ENCODE measurements around the gene AGAP1. TPM values are rescaled to one million over a fixed set of nuclear protein-coding genes. Genes with fewer than 3 reads are reported as not detected.

Gene AGAP1
- 1.7 TPM for total RNA-seq
- 3.0 TPM for polyA plus RNA-seq
- long read RNA-seq, donor 1, result 0 reads
- long read RNA-seq, donor 2, result 0 reads
- long read RNA-seq, donor 3, result 0 reads
- long read RNA-seq, donor 4, result 0 reads
- long read RNA-seq, donor 5, result 0 reads
- long read RNA-seq, donor 6, result 0 reads
- long read RNA-seq, donor 7, result 0 reads
- long read RNA-seq, donor 8, result 0 reads
- long read RNA-seq, donor 9, full-length matches to known transcripts, result 1 of 1 reads
- long read RNA-seq, donor 9, partial matches to known transcripts, result 0 of 1 reads
- long read RNA-seq, donor 9, other reads (novel, unspliced or antisense), result 0 of 1 reads
- long read RNA-seq, donor 10, result 0 reads

GRCh38 chr2:235493775-235494715 lies at the start of gene AGAP1:
Gene AGAP1 (plus strand): TSS chr2:235494043.
- no peak within 1 kb of the TSS for H3K27ac ChIP-seq (ENCODE audit: low read depth in 1 of 2, low read length in 1 of 2)
- H3K9me3 ChIP-seq (ENCODE audit: control insufficient read depth in 2 of 2, insufficient read depth in 1 of 2, low read length in 1 of 2), result no peaks in the 10 kb centered on the region
- 1% methylated on average over 156 of the region's 156 CpGs for WGBS
- peaks cover 50 to 59% of the 10 kb centered on the region in 2 donors for H3K27me3 ChIP-seq (ENCODE audit: control insufficient read depth in 2 of 2, insufficient read depth in 1 of 2, low read length in 1 of 2)
- H3K4me3 ChIP-seq (ENCODE audit: low read length in 2 of 2), result peak within 1 kb of the TSS in 1 of 2 donors; percentile 43
- peak in 2 of 9 donors; percentile 10 to 11 for DNase-seq (ENCODE audit: low read depth in 6 of 9, low spot score in 9 of 9)
- H3K4me1 ChIP-seq (ENCODE audit: control insufficient read depth in 2 of 2, insufficient read depth in 2 of 2, low read length in 2 of 2), result peaks cover 0 to 2% of the 10 kb centered on the region in 2 donors
- H3K36me3 ChIP-seq (ENCODE audit: control insufficient read depth in 2 of 2, insufficient read depth in 2 of 2, low read length in 1 of 2), result no peaks in the 10 kb centered on the region

GRCh38 chr2:235444101-235444597 lies 49.7 kb upstream of the AGAP1 start:
- no peaks in the 10 kb centered on the region for H3K27me3 ChIP-seq (ENCODE audit: control insufficient read depth in 2 of 2, insufficient read depth in 1 of 2, low read length in 1 of 2)
- WGBS, result 84% methylated on average over 7 of the region's 7 CpGs
- no peak for DNase-seq (ENCODE audit: low read depth in 6 of 9, low spot score in 9 of 9)
- no peak overlapping the region for H3K4me3 ChIP-seq (ENCODE audit: low read length in 2 of 2)
- H3K36me3 ChIP-seq (ENCODE audit: control insufficient read depth in 2 of 2, insufficient read depth in 2 of 2, low read length in 1 of 2), result no peaks in the 10 kb centered on the region
- H3K4me1 ChIP-seq (ENCODE audit: control insufficient read depth in 2 of 2, insufficient read depth in 2 of 2, low read length in 2 of 2), result no peaks in the 10 kb centered on the region
- H3K27ac ChIP-seq (ENCODE audit: low read depth in 1 of 2, low read length in 1 of 2), result no peak overlapping the region
- H3K9me3 ChIP-seq (ENCODE audit: control insufficient read depth in 2 of 2, insufficient read depth in 1 of 2, low read length in 1 of 2), result no peaks in the 10 kb centered on the region

GRCh38 chr2:235445116-235445515 lies 48.7 kb upstream of the AGAP1 start:
- H3K4me1 ChIP-seq (ENCODE audit: control insufficient read depth in 2 of 2, insufficient read depth in 2 of 2, low read length in 2 of 2), result no peaks in the 10 kb centered on the region
- no peak overlapping the region for H3K4me3 ChIP-seq (ENCODE audit: low read length in 2 of 2)
- no peaks in the 10 kb centered on the region for H3K9me3 ChIP-seq (ENCODE audit: control insufficient read depth in 2 of 2, insufficient read depth in 1 of 2, low read length in 1 of 2)
- H3K27ac ChIP-seq (ENCODE audit: low read depth in 1 of 2, low read length in 1 of 2), result no peak overlapping the region
- 71% methylated on average over 6 of the region's 6 CpGs for WGBS
- H3K36me3 ChIP-seq (ENCODE audit: control insufficient read depth in 2 of 2, insufficient read depth in 2 of 2, low read length in 1 of 2), result no peaks in the 10 kb centered on the region
- H3K27me3 ChIP-seq (ENCODE audit: control insufficient read depth in 2 of 2, insufficient read depth in 1 of 2, low read length in 1 of 2), result no peaks in the 10 kb centered on the region
- DNase-seq (ENCODE audit: low read depth in 6 of 9, low spot score in 9 of 9), result no peak

- DNase-seq (ENCODE audit: low read depth in 6 of 9, low spot score in 9 of 9), result no peak
- Histone ChIP-seq H3K9me3 (ENCODE audit: control insufficient read depth in 2 of 2, insufficient read depth in 1 of 2, low read length in 1 of 2) (no peaks in the 10 kb centered on the region), H3K4me3 (ENCODE audit: low read length in 2 of 2) (no peak overlapping the region), H3K27me3 (ENCODE audit: control insufficient read depth in 2 of 2, insufficient read depth in 1 of 2, low read length in 1 of 2) (no peaks in the 10 kb centered on the region), H3K27ac (ENCODE audit: low read depth in 1 of 2, low read length in 1 of 2) (no peak overlapping the region), H3K4me1 (ENCODE audit: control insufficient read depth in 2 of 2, insufficient read depth in 2 of 2, low read length in 2 of 2) (no peaks in the 10 kb centered on the region), H3K36me3 (ENCODE audit: control insufficient read depth in 2 of 2, insufficient read depth in 2 of 2, low read length in 1 of 2) (no peaks in the 10 kb centered on the region)
- 93% methylated on average over 5 of the region's 5 CpGs for WGBS
Measured at GRCh38 chr2:235446082-235446481, 47.8 kb upstream of the AGAP1 start.

GRCh38 chr2:235447210-235447609 lies 46.6 kb upstream of the AGAP1 start:
- Histone ChIP-seq H3K9me3 (ENCODE audit: control insufficient read depth in 2 of 2, insufficient read depth in 1 of 2, low read length in 1 of 2) (no peaks in the 10 kb centered on the region), H3K27me3 (ENCODE audit: control insufficient read depth in 2 of 2, insufficient read depth in 1 of 2, low read length in 1 of 2) (no peaks in the 10 kb centered on the region), H3K4me1 (ENCODE audit: control insufficient read depth in 2 of 2, insufficient read depth in 2 of 2, low read length in 2 of 2) (no peaks in the 10 kb centered on the region), H3K36me3 (ENCODE audit: control insufficient read depth in 2 of 2, insufficient read depth in 2 of 2, low read length in 1 of 2) (no peaks in the 10 kb centered on the region), H3K27ac (ENCODE audit: low read depth in 1 of 2, low read length in 1 of 2) (no peak overlapping the region), H3K4me3 (ENCODE audit: low read length in 2 of 2) (no peak overlapping the region)
- WGBS, result 91% methylated on average over 3 of the region's 3 CpGs
- no peak for DNase-seq (ENCODE audit: low read depth in 6 of 9, low spot score in 9 of 9)

- Histone ChIP-seq H3K9me3 (ENCODE audit: control insufficient read depth in 2 of 2, insufficient read depth in 1 of 2, low read length in 1 of 2) (peaks cover 0 to 2% of the 10 kb centered on the region in 2 donors), H3K27me3 (ENCODE audit: control insufficient read depth in 2 of 2, insufficient read depth in 1 of 2, low read length in 1 of 2) (no peaks in the 10 kb centered on the region), H3K4me3 (ENCODE audit: low read length in 2 of 2) (no peak overlapping the region), H3K27ac (ENCODE audit: low read depth in 1 of 2, low read length in 1 of 2) (no peak overlapping the region), H3K4me1 (ENCODE audit: control insufficient read depth in 2 of 2, insufficient read depth in 2 of 2, low read length in 2 of 2) (no peaks in the 10 kb centered on the region), H3K36me3 (ENCODE audit: control insufficient read depth in 2 of 2, insufficient read depth in 2 of 2, low read length in 1 of 2) (no peaks in the 10 kb centered on the region)
- WGBS, result 95% methylated on average over 9 of the region's 9 CpGs
- DNase-seq (ENCODE audit: low read depth in 6 of 9, low spot score in 9 of 9), result no peak
Measured at GRCh38 chr2:235449568-235449967, 44.3 kb upstream of the AGAP1 start.

- Histone ChIP-seq H3K36me3 (ENCODE audit: control insufficient read depth in 2 of 2, insufficient read depth in 2 of 2, low read length in 1 of 2) (no peaks in the 10 kb centered on the region), H3K9me3 (ENCODE audit: control insufficient read depth in 2 of 2, insufficient read depth in 1 of 2, low read length in 1 of 2) (peaks cover 0 to 2% of the 10 kb centered on the region in 2 donors), H3K27ac (ENCODE audit: low read depth in 1 of 2, low read length in 1 of 2) (no peak overlapping the region), H3K4me3 (ENCODE audit: low read length in 2 of 2) (no peak overlapping the region), H3K4me1 (ENCODE audit: control insufficient read depth in 2 of 2, insufficient read depth in 2 of 2, low read length in 2 of 2) (no peaks in the 10 kb centered on the region), H3K27me3 (ENCODE audit: control insufficient read depth in 2 of 2, insufficient read depth in 1 of 2, low read length in 1 of 2) (no peaks in the 10 kb centered on the region)
- 95% methylated on average over 6 of the region's 6 CpGs for WGBS
- DNase-seq (ENCODE audit: low read depth in 6 of 9, low spot score in 9 of 9), result no peak
Measured at GRCh38 chr2:235453605-235454151, 40.2 kb upstream of the AGAP1 start.

- Histone ChIP-seq H3K4me1 (ENCODE audit: control insufficient read depth in 2 of 2, insufficient read depth in 2 of 2, low read length in 2 of 2) (no peaks in the 10 kb centered on the region), H3K27ac (ENCODE audit: low read depth in 1 of 2, low read length in 1 of 2) (no peak overlapping the region), H3K9me3 (ENCODE audit: control insufficient read depth in 2 of 2, insufficient read depth in 1 of 2, low read length in 1 of 2) (no peaks in the 10 kb centered on the region), H3K27me3 (ENCODE audit: control insufficient read depth in 2 of 2, insufficient read depth in 1 of 2, low read length in 1 of 2) (no peaks in the 10 kb centered on the region), H3K36me3 (ENCODE audit: control insufficient read depth in 2 of 2, insufficient read depth in 2 of 2, low read length in 1 of 2) (no peaks in the 10 kb centered on the region), H3K4me3 (ENCODE audit: low read length in 2 of 2) (no peak overlapping the region)
- 82% methylated on average over 7 of the region's 7 CpGs for WGBS
- no peak for DNase-seq (ENCODE audit: low read depth in 6 of 9, low spot score in 9 of 9)
Measured at GRCh38 chr2:235458839-235459273, 35.0 kb upstream of the AGAP1 start.
